Neural progenitor cell (in vitro differentiated cells): ENCODE results near the gene NAA10. TPM values are rescaled to one million over a fixed set of nuclear protein-coding genes. Genes with fewer than 3 reads are reported as not detected.

ENCODE experiments used
- DNase-seq: peaks from one replicate; pipeline ENCODE4 v3.0.0-alpha.2; 2016; ENCODE audit warnings: low spot score
- H2AFZ ChIP-seq: fragments of 200-600 bp; sonication (generic); replicated peaks from 2 replicates; pipeline ENCODE4 v1.6.1; 2016; ENCODE audit warnings: antibody characterized with exemption
- H3F3A ChIP-seq: fragments of 200-600 bp; sonication (generic); 2 replicates; pipeline ENCODE4 v1.6.1; 2016; ENCODE audit warnings: antibody characterized with exemption, low read depth
- H3K27ac ChIP-seq: fragments of 200-600 bp; sonication (generic); 2 replicates; pipeline ENCODE4 v1.5.1; 2016; ENCODE audit warnings: mild to moderate bottlenecking
- H3K27me3 ChIP-seq: fragments of 200-600 bp; sonication (generic); 2 replicates; pipeline ENCODE4 v1.6.1; 2016; ENCODE audit warnings: mild to moderate bottlenecking, moderate library complexity
- H3K36me3 ChIP-seq: fragments of 200-600 bp; sonication (generic); 2 replicates; pipeline ENCODE4 v1.5.1; 2016
- H3K4me1 ChIP-seq: fragments of 200-600 bp; sonication (generic); 2 replicates; pipeline ENCODE4 v1.6.1; 2016; ENCODE audit warnings: mixed run types
- H3K4me2 ChIP-seq: fragments of 200-600 bp; sonication (generic); 2 replicates; pipeline ENCODE4 v1.6.1; 2016
- H3K4me3 ChIP-seq: fragments of 200-600 bp; sonication (generic); 2 replicates; pipeline ENCODE4 v1.5.1; 2016
- H3K79me2 ChIP-seq: fragments of 200-600 bp; sonication (generic); 2 replicates; pipeline ENCODE4 v1.6.1; 2016; ENCODE audit warnings: low read depth
- H3K9ac ChIP-seq: fragments of 200-600 bp; sonication (generic); 2 replicates; pipeline ENCODE4 v1.6.1; 2016
- H3K9me3 ChIP-seq: fragments of 200-600 bp; sonication (generic); 2 replicates; pipeline ENCODE4 v1.5.1; 2016; ENCODE audit warnings: low read depth
- H4K20me1 ChIP-seq: fragments of 200-600 bp; sonication (generic); 2 replicates; pipeline ENCODE4 v1.6.1; 2016; ENCODE audit warnings: low read depth
- H3K27ac Mint-ChIP-seq: 3 replicates; pipeline ENCODE4 v1.8.0; 2021; ENCODE audit warnings: mixed read lengths
- H3K27me3 Mint-ChIP-seq: 2 replicates; pipeline ENCODE4 v1.8.0; 2022; ENCODE audit warnings: low read depth, mild to moderate bottlenecking, inconsistent platforms, moderate library complexity, mixed read lengths; ENCODE audit not compliant: insufficient read depth
- H3K36me3 Mint-ChIP-seq: 3 replicates; pipeline ENCODE4 v1.8.0; 2021; ENCODE audit warnings: mixed read lengths
- H3K4me1 Mint-ChIP-seq: 3 replicates; pipeline ENCODE4 v1.8.0; 2021; ENCODE audit warnings: mixed read lengths
- H3K4me3 Mint-ChIP-seq: 3 replicates; pipeline ENCODE4 v1.8.0; 2021; ENCODE audit warnings: mild to moderate bottlenecking, moderate library complexity, mixed read lengths
- H3K9me3 Mint-ChIP-seq: 3 replicates; pipeline ENCODE4 v1.8.0; 2020; ENCODE audit warnings: mixed read lengths
- EZH2 ChIP-seq: fragments of 200-600 bp; sonication (generic); IDR thresholded peaks from 2 replicates; pipeline ENCODE4 v1.6.1; 2017; ENCODE audit warnings: antibody characterized with exemption, mild to moderate bottlenecking, moderate library complexity
- EZH2phosphoT487 ChIP-seq: fragments of 200-600 bp; sonication (generic); IDR thresholded peaks from 2 replicates; pipeline ENCODE4 v1.6.1; 2017; ENCODE audit warnings: antibody characterized with exemption
- total RNA-seq: library from RNA; depleted of rRNA; stranded (reverse); fragments of >200 nt; gene quantifications from 2 replicates; pipeline ENCODE4 v1.2.3, GENCODE V29; 2015; ENCODE audit warnings: low replicate concordance
- TF ChIP-seq, protein P1 (sequence below): fragments of 200-600 bp; sonication (generic); IDR thresholded peaks from 2 replicates; pipeline ENCODE4 v1.5.1; 2017; ENCODE audit warnings: antibody characterized with exemption, mild to moderate bottlenecking

Gene NAA10
- total RNA-seq, 1 donor from 2014 or later, result 55.5 TPM

DNA sequence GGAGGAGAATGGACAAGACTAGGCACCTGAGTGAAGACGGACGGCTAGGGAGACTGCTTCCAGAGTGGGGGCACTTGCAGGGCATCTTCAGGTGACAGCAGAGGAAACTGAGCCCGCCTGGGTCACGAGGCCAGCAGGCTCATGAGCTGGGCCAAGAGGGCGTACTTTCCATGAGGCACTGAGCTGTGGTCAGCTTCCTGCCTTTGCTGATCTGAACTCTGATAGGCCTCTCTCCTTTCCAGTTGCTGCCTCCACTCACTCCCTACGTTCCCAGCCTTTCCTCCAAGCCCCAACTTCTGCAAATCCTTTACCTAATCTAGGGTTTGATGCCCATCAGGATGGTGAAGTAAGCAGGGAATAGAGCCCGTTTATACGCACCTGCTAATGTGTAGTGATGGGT lies 47.5 kb downstream of the NAA10 start:
- Histone ChIP-seq H3K4me2 (no peak overlapping the region), H3K9me3 (no peaks in the 10 kb centered on the region), H3K4me1 (peaks cover 6% of the 10 kb centered on the region), H3K4me3 (no peak overlapping the region), H3K27ac (no peak overlapping the region), H3K79me2 (no peaks in the 10 kb centered on the region), H3K27me3 (peaks cover 53% of the 10 kb centered on the region), H3K9ac (no peak overlapping the region), H3F3A (no peaks in the 10 kb centered on the region), H3K36me3 (no peaks in the 10 kb centered on the region), H4K20me1 (no peaks in the 10 kb centered on the region), H2AFZ (no peak overlapping the region)
- Mint-ChIP-seq H3K9me3 (peaks cover 25% of the 10 kb centered on the region), H3K27me3 (peaks cover 23% of the 10 kb centered on the region), H3K27ac (no peak overlapping the region), H3K4me1 (peaks cover 12% of the 10 kb centered on the region), H3K4me3 (peak overlapping the region; percentile 18), H3K36me3 (peaks cover 2% of the 10 kb centered on the region)
- no peak for TF ChIP-seq EZH2phosphoT487
- TF ChIP-seq, protein P1, sequence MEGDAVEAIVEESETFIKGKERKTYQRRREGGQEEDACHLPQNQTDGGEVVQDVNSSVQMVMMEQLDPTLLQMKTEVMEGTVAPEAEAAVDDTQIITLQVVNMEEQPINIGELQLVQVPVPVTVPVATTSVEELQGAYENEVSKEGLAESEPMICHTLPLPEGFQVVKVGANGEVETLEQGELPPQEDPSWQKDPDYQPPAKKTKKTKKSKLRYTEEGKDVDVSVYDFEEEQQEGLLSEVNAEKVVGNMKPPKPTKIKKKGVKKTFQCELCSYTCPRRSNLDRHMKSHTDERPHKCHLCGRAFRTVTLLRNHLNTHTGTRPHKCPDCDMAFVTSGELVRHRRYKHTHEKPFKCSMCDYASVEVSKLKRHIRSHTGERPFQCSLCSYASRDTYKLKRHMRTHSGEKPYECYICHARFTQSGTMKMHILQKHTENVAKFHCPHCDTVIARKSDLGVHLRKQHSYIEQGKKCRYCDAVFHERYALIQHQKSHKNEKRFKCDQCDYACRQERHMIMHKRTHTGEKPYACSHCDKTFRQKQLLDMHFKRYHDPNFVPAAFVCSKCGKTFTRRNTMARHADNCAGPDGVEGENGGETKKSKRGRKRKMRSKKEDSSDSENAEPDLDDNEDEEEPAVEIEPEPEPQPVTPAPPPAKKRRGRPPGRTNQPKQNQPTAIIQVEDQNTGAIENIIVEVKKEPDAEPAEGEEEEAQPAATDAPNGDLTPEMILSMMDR, result no peak
- no peak for TF ChIP-seq EZH2
- no peak for DNase-seq

DNA sequence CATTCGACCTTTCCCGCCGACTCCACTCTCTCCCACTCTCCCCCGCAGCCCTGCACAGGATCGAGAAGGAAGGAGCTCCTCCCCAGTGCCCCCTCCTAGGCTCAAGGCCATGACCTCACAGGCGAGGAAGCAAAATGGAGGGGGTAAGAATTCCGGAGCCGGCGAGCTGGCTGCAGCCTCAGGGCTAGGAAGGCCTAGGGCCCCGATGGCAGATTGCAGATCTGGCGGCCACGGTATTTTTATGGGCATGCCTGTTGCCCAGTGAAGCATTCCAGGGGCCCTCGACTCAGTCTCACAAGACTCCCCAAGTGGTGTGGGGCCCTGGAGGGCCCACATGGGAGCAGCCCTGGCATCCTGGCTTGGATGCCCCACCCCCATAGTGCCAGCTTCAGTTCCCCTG lies 47.9 kb downstream of the NAA10 start:
- H3K27me3 Mint-ChIP-seq, result peaks cover 25% of the 10 kb centered on the region
- no peak for DNase-seq
- no peak overlapping the region for H3K27ac ChIP-seq

GRCh38 chrX:153885968-153886903 lies 48.6 kb downstream of the NAA10 start, which contains the start of gene L1CAM:
L1CAM (minus strand) TSS chrX:153886173; CDS start chrX:153875836, 10,337 bp downstream.
- no peak within 1 kb of the TSS for H3K27ac ChIP-seq
- H3K36me3 Mint-ChIP-seq, result peaks cover 2% of the 10 kb centered on the region
- peaks cover 23% of the 10 kb centered on the region for H3K9me3 Mint-ChIP-seq
- H3K9me3 ChIP-seq, result no peaks in the 10 kb centered on the region
- peak within 1 kb of the TSS; percentile 72 for H3K4me2 ChIP-seq
- peak; percentile 64 for DNase-seq
- TF ChIP-seq, protein P1, result no peak
- TF ChIP-seq EZH2phosphoT487 (peak; percentile 45), EZH2 (peak; percentile 35)
- peak within 1 kb of the TSS; percentile 46 for H3K4me3 ChIP-seq
- H3F3A ChIP-seq, result no peaks in the 10 kb centered on the region
- H3K4me1 Mint-ChIP-seq, result peaks cover 15% of the 10 kb centered on the region
- H3K4me3 Mint-ChIP-seq, result peak within 1 kb of the TSS; percentile 81
- H4K20me1 ChIP-seq, result no peaks in the 10 kb centered on the region
- no peak within 1 kb of the TSS for H3K9ac ChIP-seq
- peaks cover 10% of the 10 kb centered on the region for H3K4me1 ChIP-seq
- H2AFZ ChIP-seq, result no peak within 1 kb of the TSS
- peaks cover 53% of the 10 kb centered on the region for H3K27me3 ChIP-seq
- H3K27me3 Mint-ChIP-seq, result peaks cover 25% of the 10 kb centered on the region
- H3K36me3 ChIP-seq, result no peaks in the 10 kb centered on the region
- H3K79me2 ChIP-seq, result no peaks in the 10 kb centered on the region
- no peak within 1 kb of the TSS for H3K27ac Mint-ChIP-seq

More for the DNA sequence above, 47.9 kb downstream of the NAA10 start:
- H3K79me2 ChIP-seq, result no peaks in the 10 kb centered on the region
- no peaks in the 10 kb centered on the region for H4K20me1 ChIP-seq
- no peak overlapping the region for H3K9ac ChIP-seq
- H3F3A ChIP-seq, result no peaks in the 10 kb centered on the region
- H3K9me3 ChIP-seq, result no peaks in the 10 kb centered on the region
- TF ChIP-seq EZH2, result no peak
- TF ChIP-seq, protein P1, result no peak
- TF ChIP-seq EZH2phosphoT487, result no peak
- H3K36me3 ChIP-seq, result no peaks in the 10 kb centered on the region
- Mint-ChIP-seq H3K4me3 (peak overlapping the region; percentile 81), H3K9me3 (peaks cover 23% of the 10 kb centered on the region), H3K36me3 (peaks cover 2% of the 10 kb centered on the region), H3K27ac (no peak overlapping the region), H3K4me1 (peaks cover 15% of the 10 kb centered on the region)
- H3K4me2 ChIP-seq, result peak overlapping the region; percentile 69
- H3K27me3 ChIP-seq, result peaks cover 53% of the 10 kb centered on the region
- no peak overlapping the region for H2AFZ ChIP-seq
- H3K4me1 ChIP-seq, result peaks cover 10% of the 10 kb centered on the region
- H3K4me3 ChIP-seq, result no peak overlapping the region
